HT-29 (cell line): ENCODE measurements around the gene GTF2F2. TPM values are rescaled to one million over a fixed set of nuclear protein-coding genes. Genes with fewer than 3 reads are reported as not detected.

Experiments
- DNase-seq: peaks from one replicate; pipeline ENCODE4 v3.0.0-alpha.2; 2015; ENCODE audit warnings: low spot score
- total RNA-seq: library from RNA; depleted of rRNA; stranded (reverse); fragments of >200 nt; shearing (Covaris generic); gene quantifications from 2 replicates; pipeline ENCODE4 v1.2.3, GENCODE V29; 2014

Gene GTF2F2
- total RNA-seq, 1 experiment from 2014 or later: 16.8 TPM

- no peak for DNase-seq
Observed at GRCh38 chr13:45209229-45209628, 88.9 kb downstream of the GTF2F2 start.

GRCh38 chr13:45215392-45216077 lies 95.2 kb downstream of the GTF2F2 start:
- no peak for DNase-seq

- DNase-seq: no peak
Observed at GRCh38 chr13:45216193-45216592, 95.9 kb downstream of the GTF2F2 start.

GRCh38 chr13:45218689-45219088 lies 98.4 kb downstream of the GTF2F2 start:
- DNase-seq: no peak

- peak; percentile 40 for DNase-seq
Observed at GRCh38 chr13:45219123-45219891, 99.0 kb downstream of the GTF2F2 start.

- peak; percentile 79 for DNase-seq
Observed at GRCh38 chr13:45219938-45220375, 99.6 kb downstream of the GTF2F2 start.

- DNase-seq: no peak
Observed at GRCh38 chr13:45220403-45220802, 100.1 kb downstream of the GTF2F2 start.

- DNase-seq: no peak
Observed at GRCh38 chr13:45222516-45222915, 102.2 kb downstream of the GTF2F2 start.

GRCh38 chr13:45222919-45223318 lies 102.6 kb downstream of the GTF2F2 start:
- no peak for DNase-seq

GRCh38 chr13:45224176-45224575 lies 103.9 kb downstream of the GTF2F2 start:
- DNase-seq: no peak

- no peak for DNase-seq
Observed at GRCh38 chr13:45225370-45225769, 105.1 kb downstream of the GTF2F2 start.

GRCh38 chr13:45226024-45226423 lies 105.7 kb downstream of the GTF2F2 start:
- no peak for DNase-seq

- DNase-seq: no peak
Observed at GRCh38 chr13:45228002-45228401, 107.7 kb downstream of the GTF2F2 start.

GRCh38 chr13:45229172-45229571 lies 108.9 kb downstream of the GTF2F2 start:
- DNase-seq: no peak

- no peak for DNase-seq
Observed at GRCh38 chr13:45231305-45231704, 111.0 kb downstream of the GTF2F2 start.

GRCh38 chr13:45231722-45232121 lies 111.4 kb downstream of the GTF2F2 start:
- peak; percentile 51 for DNase-seq

- DNase-seq: no peak
Observed at GRCh38 chr13:45232591-45232990, 112.3 kb downstream of the GTF2F2 start.

- no peak for DNase-seq
Observed at GRCh38 chr13:45238945-45239795, 118.9 kb downstream of the GTF2F2 start.

- no peak for DNase-seq
Observed at GRCh38 chr13:45240143-45240542, 119.8 kb downstream of the GTF2F2 start.

- DNase-seq: peak; percentile 37
Observed at GRCh38 chr13:45242070-45242469, 121.8 kb downstream of the GTF2F2 start.

GRCh38 chr13:45242524-45242923 lies 122.2 kb downstream of the GTF2F2 start:
- DNase-seq: no peak

- DNase-seq: no peak
Observed at GRCh38 chr13:45243077-45243476, 122.8 kb downstream of the GTF2F2 start.
